ENCODE results near the gene USP47.

Gene USP47

DNA sequence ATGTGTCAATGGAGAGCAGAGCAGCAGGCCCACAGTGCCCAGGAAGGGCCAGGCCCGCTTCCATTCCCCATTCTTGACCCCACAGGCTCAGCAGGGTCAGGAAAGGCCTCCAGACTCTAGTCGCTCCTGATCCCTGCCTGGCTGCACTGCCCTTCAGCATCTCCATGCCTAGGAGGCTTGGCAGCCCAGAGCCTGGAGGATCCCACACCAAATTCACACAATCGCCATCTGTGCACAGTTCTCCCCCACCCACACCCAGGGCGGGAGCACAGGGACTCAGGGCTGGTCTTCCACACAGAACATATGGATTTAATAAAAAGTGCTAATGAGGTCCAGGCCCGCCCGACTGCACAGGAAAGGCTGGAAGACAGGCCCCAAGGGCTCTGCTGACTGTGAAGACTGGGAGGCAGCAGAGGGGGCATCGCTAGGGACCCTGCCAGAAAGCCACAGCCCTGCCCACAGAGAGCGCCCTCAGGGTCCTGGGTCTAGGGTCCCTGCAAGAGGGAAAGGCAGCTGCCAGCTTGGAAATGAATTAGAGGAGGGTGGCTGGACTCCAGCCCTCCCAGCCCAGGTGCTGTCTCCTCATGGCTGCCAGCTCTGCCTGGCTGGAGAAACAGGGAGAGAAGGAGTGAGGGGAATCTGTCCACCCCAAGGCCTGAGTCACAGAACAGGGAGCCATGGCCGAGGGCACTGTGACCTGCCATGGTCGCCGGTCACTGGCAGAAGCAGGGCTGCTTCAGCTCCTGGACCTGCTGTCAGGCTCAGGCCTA is 126.9 kb downstream of the USP47 start:
- DNase-seq = no peak

DNA sequence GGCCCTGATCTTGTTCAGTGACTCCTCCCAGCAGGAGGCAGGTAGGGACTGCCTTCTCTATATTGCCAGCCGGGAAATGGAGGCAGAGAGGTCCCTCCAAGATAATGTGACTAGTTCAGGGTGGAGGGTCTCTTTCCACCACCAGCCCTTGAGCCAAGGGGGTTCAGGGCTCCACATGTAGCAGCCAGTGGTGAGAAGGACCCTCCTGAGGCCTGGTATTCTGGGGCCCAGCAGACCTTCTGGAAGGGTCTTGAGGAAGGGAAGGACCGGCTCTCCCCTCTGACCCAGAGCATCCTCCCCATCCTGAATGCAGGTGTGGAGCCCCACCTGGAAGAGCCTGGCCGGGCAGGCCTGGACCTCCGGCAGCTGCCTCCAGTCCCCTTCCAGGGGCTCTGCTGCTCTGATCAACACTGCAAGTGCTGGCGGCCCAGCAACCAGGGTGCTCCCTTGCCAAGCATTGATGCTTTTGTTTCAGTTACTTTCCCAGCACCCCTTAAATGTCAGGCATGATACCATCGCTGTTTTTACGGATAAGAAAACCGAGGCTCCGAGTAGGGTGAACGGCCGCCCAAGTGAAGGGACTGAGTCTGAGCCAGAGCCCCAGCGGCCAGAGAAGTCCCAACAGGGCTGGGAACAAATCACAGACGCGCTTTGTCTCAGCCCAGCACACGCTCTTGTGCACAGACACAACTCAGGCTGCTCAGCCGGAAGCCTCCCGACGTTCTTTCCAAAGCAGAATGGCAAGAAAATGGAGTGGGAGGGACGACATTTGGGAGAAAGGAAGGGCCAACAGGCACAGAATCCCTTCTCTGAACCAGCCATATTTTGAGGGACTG is 127.8 kb downstream of the USP47 start:
- no peak for DNase-seq

DNA sequence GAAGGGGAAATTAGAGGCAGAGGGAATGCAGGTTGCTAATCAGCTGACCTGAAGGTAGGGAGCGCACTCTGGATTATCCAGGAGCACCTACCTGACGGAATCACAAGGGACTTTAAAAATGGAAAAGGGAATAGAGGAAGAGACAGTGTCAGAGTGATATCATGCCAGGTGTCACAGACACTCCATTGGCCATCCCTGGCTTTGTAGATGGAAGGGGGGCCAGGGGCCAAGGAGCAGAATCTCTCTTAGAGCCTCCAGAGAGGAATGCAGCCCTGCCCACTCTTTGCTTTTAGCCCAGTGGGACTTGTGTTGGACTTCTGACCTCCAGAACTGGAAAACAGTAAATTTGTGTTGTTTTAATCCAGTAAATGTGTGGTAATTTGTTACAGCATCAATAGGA is 128.8 kb downstream of the USP47 start:
- no peak for DNase-seq

DNA sequence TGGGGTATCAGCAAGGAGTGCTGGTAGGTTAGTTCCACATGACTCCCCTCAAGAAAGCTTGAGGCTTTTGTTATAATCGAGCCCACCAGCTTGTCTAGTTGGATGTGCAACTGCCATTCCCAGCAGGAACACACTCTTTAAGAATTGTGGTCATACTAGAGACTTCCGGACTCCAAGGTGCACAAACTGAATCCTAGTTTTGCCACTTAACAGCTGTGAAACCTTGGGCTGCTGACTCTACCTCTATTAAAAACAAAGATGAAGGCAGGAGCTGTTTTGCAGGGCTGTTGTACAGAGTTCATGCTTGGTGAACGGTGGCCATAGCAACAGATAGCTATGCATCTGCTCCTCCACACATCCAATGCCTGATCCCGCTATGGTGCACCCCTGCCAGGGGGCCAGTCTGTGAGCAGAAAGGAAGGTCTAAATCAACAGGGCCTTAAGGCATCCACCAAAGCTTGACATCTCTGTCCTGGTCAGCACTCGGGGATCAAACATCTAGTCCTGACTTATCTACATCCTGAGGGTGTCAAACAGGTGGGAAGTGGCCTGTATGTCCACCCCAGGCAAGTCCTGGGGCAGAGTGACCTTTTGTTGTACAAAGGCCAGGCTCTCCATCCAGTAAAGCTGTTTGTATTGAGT is 130.3 kb downstream of the USP47 start:
- DNase-seq = no peak

DNA sequence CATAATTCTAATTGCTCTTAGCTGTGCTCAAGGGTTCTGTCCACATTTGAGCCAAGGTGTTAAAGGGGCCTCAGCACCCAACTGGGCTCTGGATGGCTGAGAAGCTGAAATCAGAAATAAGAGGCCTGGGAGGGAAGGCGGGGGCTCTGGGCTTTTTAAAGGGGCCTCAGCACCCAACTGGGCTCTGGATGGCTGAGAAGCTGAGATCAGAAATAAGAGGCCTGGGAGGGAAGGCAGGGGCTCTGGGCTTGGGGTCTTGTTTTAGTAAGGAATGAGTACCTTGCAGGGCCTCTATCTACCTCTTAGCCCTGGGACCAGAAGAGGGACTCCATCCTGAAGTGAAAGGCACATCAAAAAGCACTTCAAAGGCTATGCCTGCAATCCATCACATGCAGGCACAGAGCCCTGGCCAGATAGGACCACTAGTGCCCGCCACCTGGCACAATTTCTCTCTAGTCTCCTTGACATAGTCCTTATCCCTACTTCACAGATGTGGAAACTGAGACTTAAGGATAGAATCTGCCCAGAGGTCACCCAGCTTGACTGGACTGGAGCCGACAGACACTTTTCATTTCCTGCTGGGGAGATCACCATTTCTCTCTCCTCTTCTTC is 131.1 kb downstream of the USP47 start:
- DNase-seq = no peak

DNA sequence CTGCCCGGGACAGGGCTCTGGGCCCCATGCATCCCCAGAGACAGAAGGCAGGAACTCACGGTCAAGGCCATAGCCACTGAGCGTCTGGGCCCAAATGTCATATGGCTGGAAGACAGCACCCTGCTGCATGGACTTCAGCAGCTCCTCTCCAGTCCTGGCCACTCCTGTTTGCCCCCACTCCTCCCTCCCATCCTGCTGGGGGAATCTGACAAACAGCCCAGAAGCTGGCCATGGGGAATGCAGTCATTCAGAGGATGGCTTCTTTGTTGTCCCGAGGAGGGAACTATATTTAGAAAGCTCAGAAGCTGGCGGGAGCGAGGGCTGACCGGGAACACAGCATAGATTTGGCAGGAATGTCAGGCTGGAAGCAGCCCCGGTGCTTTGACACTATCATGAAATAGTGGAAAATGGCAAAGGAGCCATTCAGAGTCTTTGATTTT is 131.6 kb downstream of the USP47 start:
- no peak for DNase-seq

DNA sequence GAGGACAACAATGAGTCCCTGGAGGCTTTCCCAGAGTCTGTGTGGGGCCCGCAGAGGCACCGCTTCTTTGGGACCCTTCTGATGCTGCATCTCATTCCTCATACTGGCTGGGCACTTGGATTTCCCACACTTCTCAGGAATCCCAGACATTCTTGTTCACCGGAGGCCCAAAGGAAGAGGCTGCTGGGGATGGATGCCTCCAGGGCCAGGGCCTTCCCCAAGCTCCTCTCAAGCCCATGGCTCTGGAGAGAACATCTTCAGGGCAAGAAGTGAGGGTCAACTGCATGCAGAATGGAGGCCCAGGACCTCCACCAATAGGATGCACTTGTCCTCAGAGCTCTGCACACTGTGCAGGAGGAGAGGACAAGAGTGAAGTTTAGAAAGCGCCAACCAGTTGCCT is 132.1 kb downstream of the USP47 start:
- DNase-seq = no peak

DNA sequence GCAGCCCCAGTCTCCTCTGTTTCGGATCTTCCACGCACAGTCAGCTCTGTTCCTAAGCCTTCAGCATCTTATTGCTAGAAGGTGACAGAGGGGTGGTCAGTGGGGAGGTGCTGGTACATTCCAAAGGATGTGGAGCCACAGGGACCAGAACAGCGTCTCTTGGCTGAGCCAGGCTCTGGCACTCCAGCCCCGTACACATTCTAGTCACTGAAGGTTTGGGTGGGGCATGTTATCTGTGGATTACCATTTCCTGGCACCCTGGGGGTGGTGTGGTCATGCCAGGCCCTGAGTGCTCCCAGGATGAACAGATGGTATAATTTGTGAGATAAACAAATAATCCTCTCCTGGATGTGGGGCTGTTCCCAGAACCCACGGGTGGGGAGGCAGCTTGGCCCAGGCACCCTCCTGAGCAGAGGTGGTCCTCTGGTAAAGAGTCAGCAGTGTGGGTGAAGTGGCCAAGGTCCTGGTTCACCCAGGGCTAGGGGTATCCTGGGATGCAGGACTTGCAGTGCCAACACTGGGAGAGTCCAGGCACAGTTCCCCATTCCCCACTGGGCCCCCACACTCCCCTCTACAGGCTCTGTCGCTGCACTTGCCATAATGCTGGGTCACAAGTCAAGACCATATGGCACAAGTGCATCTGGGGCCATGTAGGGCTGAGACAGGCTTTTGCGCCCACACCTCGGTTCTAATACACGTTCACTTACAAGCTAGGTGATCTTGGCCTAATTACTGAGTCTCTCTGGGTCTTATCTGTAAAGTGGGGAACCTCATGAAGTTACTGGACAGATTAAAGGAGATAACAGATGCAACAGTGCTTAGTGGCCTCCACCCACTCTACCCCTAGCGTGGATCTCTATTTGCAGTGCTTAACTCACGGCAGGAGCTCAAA is 133.7 kb downstream of the USP47 start:
- no peak for DNase-seq

DNA sequence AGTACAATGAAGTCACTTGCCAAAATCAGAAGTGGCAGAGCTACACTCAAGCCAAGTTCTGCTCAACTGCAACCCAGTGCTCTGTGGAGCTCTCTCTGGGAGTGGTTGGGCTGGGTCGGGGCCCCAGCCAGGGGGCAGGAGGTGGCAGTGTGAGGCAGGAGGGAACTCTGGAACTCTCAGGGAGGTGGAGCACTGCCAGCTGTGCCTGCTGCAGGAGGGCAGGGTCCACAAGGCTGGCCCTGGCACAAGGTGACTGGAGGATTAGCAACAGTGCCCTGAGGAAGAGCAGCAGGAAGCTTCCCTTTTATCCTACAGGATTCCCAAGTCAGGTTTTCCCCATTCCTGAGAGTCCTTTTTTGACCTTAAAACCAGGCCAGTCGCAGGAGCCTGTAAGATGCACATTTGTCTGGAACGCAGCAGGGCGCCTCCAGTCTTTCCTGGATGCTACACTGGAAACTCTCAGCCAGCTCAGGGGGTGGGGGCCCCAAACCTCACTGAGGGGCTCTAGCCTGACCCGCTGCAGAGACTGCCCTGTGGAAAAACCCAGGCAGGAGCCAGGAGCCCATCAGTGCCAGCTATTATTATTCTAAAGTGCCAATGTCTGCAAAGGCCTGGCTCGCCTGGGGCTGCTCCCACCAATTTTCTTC is 134.8 kb downstream of the USP47 start:
- DNase-seq = no peak

DNA sequence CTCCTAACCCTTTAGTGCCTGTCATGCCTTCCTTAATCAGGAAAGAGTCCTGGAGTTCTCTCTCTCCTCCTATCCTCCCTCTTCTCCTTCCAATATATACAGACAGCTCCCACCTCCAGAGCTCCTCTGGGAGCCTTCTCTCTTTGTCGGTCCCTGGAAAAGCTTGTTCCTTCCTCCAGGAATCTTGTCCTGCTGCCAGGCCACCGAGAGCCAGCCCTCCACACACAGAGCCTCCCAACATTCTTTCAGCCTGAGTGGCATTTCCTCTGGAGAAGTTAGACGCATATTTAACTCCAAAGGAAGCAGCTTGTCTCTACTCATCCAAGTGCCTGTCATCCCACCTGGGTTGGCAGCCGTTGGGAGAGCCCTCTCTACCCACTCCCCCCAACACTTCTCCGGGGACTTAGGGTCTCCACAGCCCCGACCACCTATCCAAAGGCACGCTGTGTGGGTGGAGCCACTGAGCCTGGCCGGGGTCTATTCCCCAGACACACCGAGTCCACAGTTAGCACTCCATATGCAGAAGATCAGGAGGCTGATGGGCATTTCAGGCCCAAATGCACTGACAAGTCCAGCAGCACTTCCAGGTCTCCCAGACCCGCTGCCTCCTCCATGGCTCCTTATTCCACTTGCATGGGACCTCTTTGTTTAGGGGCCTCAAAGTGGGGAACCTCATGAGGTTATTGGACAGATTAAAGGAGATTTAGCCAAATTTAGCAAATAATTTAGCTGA is 135.6 kb downstream of the USP47 start:
- no peak for DNase-seq

DNA sequence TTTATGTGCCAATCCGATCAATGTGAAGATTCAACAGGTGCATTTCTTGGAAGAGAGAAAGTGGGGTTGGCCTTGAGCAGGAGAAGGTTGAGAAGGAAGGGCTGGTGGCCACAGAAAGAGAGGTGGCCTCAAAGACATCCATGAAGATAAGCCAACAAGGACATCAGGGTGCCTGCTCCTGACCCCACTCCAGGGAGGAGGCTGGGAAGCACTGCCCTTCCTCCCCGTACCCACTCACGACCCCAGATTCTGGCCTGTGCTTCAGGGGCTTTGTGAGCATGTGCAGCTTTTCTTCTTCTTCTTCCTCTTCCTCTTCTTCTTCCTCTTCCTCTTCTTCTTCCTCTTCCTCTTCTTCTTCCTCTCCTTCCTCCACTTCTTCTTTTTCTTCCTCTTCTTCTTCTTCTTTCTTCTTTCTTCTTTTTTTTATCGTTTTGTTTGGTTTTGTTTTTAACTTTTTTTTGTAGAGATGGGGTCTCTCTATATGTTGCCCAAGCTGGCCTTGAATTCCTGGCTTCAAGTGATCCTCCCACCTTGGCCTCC is 136.4 kb downstream of the USP47 start:
- DNase-seq = no peak

DNA sequence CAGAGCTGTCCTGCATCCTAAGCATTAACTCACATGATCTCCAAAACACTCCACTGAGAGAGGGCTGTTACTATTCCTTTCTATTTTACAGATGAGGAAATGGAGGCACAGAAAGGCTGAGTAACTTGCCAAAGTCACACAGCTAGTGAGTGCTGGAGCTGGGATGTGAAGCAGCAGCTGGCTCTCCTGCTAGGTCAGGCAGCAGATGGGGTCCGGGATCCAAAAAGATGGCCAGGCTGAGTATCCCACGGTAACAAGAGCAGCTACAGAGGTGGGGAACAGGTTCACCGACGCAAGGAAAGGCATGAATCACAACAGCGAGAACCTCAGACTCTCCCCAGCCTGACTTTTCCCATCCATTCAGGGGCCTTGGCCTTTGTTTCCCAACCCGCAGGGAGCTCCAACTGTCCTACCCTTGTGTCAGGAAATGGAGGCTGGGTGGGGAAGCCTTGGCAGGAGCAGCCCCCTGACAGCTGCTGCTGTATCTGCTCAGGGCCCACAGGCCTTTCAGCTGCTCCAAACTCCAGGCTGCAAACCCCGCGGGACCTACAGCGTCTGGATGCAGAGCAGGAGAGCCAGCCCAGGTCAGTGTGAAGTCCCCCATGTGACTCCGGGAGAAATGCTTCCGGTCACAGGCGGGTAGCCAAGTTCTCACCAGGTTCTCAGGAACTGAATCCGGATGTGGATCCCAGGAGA is 137.2 kb downstream of the USP47 start:
- DNase-seq = no peak

DNA sequence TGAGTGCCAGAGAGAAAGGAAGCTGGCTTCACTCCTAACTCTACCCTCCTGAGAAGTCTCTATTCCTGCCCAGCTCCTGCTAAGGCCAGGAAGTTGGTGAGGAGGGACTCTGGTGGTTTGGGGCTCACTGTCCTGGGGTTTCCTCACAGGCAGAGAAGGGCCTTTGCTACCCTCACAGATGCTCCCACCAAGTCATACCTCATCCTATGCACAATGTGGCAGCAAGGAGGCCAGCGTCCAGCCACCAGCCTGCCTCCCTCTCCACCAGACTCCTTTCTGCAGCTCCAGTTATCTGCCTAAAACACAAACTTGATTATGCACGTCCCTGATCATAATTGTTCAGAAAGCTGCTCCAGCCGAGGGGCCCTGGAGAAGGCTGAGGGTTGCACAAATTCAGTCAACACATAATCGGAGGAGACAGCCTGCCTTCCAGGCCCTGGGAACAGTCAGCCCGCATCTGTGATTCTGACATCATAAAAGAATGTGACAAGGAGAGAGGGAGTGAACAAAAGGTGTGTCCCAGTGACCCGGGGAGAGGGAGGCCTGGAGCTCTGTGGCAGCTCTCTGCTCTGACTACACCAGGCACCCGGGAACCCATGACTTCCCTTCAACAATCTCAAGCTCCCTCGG is 137.8 kb downstream of the USP47 start:
- no peak for DNase-seq

DNA sequence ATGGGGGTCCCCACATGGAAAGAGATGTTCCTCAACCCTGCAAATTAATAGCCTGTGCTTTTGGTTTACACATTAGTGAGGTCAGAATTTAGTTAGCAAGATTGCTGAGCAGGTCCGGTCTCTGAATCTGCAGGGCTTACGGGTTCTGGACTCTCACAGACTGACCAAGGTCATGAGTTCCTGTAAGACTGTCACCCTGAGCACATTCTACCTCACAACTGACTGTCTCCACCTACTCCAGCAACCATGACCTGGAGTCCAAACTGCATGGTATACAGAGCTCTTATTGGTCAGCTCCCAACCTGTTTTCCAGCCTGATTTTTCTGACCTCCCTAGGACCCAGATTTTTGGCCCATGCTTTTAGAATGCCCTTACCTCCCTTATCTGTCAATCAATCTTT is 138.4 kb downstream of the USP47 start:
- DNase-seq = no peak

DNA sequence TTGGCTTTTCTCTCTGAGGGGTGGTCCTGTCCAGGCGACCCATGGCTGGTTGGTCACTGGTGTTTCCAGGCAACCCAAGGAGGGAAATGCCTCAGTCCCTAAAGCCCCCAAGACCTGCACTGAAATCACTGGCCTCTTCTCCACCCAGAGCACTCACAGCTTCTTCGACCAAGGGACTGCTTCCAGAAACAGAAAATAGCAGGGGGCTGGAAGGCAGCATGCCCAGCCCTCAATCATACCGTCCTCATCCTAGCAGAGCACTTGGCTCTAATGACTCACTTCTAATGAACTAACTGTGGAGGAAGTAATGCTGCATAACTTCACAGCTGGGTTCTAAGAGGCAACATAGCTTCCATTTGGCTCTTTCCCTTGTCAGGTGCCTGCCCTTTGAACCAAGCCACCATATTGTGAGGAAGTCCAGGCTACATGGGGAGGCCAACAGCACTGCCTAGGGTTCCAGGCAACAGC is 139.1 kb downstream of the USP47 start:
- DNase-seq = no peak

DNA sequence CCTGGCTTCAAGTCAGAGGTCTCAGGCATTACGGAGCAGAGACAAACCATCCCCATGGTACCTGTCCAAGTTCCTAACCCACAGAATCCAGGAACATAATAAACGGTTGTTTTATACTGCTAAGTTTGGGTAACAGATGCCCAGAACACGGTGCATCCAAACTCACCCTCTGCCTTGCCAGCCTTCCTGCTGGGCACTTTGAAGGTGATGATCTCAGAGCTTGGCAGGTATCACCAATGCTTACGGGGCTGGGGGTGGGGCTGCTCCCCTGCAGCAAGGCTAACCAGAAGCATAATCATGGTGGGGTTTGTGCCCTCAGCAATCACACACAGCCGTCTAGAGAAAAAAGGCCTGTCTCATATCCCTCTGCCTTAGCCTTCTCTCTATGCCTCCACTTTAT is 139.6 kb downstream of the USP47 start:
- DNase-seq = no peak

DNA sequence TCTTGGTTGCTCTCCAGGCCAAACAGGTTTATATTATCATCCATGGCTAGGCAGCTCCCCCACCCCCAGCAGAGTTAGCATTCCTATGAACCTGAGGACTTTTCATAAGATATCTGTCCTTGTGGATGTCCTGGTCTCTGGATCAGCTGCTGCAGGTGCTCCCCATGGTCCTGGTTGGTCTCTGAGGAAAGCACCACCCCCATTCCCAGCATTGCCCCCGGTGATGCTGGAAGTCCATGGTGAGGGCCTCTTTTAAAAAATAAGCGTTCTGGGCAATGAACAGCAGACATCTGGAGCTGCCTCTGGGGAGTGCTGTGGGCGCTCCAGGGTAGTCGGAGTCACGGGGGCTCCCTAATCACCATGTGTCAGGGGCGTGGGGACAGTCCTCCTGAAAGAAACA is 140.1 kb downstream of the USP47 start:
- DNase-seq = no peak

DNA sequence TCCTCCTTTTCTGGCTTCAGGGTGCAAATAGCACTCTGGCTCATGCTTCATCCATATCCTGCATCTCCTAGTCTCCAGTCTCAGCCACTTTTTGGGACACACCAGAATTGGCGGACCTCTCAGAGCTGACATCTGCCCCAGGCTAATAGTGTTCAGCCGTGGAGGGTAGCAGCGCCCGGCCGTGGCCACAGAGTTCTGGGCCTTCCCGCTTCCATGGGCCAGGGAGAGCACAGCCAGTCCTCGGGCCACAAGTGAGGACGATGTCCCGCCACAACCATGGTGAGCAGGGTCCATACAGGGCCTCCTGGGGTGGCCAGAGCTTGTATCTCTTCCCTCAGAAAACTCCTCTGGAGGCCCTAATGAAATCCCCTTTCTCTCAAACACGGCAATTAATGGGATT is 140.7 kb downstream of the USP47 start:
- no peak for DNase-seq

DNA sequence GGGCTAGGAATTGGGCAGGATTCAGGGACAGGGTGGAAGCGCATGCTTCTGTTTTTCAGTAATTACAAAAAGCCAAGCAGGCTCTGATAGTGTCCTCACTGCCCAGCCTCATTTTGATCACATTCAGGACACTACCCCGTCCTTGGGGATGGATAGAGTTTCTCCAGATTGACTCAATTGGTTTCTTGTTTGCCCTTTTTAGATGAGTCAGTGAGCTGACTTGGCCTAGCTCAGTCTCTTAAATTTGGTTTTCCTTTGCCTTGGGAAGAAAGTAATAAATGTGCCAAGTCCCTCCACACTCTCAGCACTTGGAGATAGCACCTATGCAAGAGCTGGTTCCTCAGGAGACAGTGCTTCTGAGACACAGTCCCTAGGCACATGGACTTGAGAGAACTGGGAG is 141.2 kb downstream of the USP47 start:
- DNase-seq = no peak

DNA sequence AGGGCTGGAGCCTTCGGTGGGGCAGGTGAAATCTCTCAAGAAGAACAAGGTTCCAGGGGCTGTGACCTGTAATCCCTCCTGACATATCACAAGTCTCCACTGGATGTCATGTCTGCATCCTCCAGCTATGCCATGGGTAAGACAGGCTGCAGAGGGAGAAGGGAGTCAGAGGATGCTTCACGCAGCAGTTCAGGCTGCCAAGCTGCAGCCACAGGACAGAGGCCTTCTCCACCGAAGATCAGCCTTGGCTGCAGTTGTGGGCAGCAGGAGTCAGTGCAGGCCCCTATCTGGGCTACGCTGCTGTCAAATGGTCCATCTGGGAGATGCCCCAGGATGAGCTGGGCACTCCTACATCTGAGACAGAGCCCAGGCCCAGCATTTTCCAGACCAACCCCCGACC is 141.7 kb downstream of the USP47 start:
- DNase-seq = no peak

Data from OCI-M1 (cell line).